ENCODE data around the gene MAP3K12.

The MAP3K12 gene

GRCh38 chr12:53502331-53502730 is 3.1 kb upstream of the MAP3K12 start:
- ChIA-PET POLR2A (no interaction called here), CTCF (interaction anchor here (1.5 to 12.0 kb wide), 4 partner anchors 8 to 179 kb away, joined by 3 to 135 read pairs (median 16); partner anchors contain the start of gene AAAS)
- peak overlapping the region; percentile 81 for H3K4me3 ChIP-seq (ENCODE audit: low read depth, low read length)
- no peak for DNase-seq (ENCODE audit: low read depth, low spot score)
- TF ChIP-seq, protein P1, sequence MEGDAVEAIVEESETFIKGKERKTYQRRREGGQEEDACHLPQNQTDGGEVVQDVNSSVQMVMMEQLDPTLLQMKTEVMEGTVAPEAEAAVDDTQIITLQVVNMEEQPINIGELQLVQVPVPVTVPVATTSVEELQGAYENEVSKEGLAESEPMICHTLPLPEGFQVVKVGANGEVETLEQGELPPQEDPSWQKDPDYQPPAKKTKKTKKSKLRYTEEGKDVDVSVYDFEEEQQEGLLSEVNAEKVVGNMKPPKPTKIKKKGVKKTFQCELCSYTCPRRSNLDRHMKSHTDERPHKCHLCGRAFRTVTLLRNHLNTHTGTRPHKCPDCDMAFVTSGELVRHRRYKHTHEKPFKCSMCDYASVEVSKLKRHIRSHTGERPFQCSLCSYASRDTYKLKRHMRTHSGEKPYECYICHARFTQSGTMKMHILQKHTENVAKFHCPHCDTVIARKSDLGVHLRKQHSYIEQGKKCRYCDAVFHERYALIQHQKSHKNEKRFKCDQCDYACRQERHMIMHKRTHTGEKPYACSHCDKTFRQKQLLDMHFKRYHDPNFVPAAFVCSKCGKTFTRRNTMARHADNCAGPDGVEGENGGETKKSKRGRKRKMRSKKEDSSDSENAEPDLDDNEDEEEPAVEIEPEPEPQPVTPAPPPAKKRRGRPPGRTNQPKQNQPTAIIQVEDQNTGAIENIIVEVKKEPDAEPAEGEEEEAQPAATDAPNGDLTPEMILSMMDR (IDR thresholded peaks at IDR 0.05; ENCODE audit: insufficient read depth, low read length, missing control alignments), result no peak

GRCh38 chr12:53501615-53502181 is 2.4 kb upstream of the MAP3K12 start:
- peak overlapping the region; percentile 81 for H3K4me3 ChIP-seq (ENCODE audit: low read depth, low read length)
- POLR2A ChIA-PET, result interaction anchor here (0.7 to 2.0 kb wide), 11 partner anchors 10 to 320 kb away, joined by 3 to 12 read pairs (median 5); partner anchors contain the start of genes AAAS, PRR13 and SP1
- DNase-seq (ENCODE audit: low read depth, low spot score), result no peak
- CTCF ChIA-PET, result interaction anchor here (1.3 to 12.0 kb wide), 8 partner anchors 8 to 193 kb away, joined by 3 to 135 read pairs (median 6); partner anchors contain the start of gene AAAS
- TF ChIP-seq, protein P1 (IDR thresholded peaks at IDR 0.05; ENCODE audit: insufficient read depth, low read length, missing control alignments), result no peak

DNA sequence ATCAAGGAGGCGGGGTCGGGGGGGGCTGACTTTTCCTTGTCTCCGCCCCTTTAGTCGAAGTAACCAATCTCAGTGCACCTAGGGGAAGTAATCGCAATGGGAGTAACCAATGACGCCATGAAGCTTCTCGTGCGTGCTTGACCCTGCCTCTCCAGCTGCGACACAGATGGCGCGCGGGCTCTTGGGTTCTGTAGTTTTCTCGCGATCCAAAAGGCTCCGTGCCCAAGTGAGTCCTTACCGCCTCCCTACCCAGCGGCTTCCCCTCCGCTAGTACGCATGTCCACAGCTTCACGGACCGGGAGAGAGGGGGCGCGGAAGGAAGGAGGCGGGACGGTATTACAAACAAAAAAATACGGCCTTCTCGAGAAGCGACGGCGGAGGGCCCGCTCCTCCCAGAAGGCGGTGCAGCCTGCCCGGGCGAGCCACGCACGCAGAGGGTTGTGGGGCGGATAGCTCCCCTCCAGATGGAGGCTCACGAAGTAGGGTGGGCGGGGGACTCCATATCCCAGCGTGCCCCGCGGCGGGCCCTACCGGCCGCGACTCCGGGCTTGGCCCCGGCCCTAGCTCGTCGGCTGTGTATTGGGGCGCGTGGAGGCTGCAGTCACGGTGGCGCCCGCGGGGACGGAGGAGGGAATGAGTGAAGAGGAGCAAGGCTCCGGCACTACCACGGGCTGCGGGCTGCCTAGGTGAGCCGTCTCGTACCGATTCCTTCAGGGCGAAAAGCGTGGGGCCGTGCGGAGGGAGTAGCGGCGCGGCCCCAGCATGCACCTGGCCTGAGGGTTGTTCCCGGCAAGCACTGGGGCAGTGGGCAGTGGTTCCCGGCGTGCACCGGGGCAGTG is 1.7 kb upstream of the MAP3K12 start, which contains the start of gene TARBP2:
Gene TARBP2 (plus strand): TSS at position 508 of the 839 bp plus-strand sequence. CDS start 126 bp downstream, at position 634.
- CTCF ChIA-PET, result interaction anchor here (1.3 to 5.3 kb wide), 8 partner anchors 9 to 193 kb away, joined by 3 to 22 read pairs (median 6); partner anchors contain the start of gene AAAS
- DNase-seq (ENCODE audit: low read depth, low spot score), result peak; percentile 98
- peak within 1 kb of the TSS; percentile 83 for H3K4me3 ChIP-seq (ENCODE audit: low read depth, low read length)
- TF ChIP-seq, protein P1 (IDR thresholded peaks at IDR 0.05; ENCODE audit: insufficient read depth, low read length, missing control alignments), result no peak
- POLR2A ChIA-PET, result interaction anchor here (0.6 to 2.0 kb wide), 18 partner anchors 9 to 320 kb away, joined by 3 to 12 read pairs (median 4); partner anchors contain the start of genes AAAS, PRR13 and SP1

DNA sequence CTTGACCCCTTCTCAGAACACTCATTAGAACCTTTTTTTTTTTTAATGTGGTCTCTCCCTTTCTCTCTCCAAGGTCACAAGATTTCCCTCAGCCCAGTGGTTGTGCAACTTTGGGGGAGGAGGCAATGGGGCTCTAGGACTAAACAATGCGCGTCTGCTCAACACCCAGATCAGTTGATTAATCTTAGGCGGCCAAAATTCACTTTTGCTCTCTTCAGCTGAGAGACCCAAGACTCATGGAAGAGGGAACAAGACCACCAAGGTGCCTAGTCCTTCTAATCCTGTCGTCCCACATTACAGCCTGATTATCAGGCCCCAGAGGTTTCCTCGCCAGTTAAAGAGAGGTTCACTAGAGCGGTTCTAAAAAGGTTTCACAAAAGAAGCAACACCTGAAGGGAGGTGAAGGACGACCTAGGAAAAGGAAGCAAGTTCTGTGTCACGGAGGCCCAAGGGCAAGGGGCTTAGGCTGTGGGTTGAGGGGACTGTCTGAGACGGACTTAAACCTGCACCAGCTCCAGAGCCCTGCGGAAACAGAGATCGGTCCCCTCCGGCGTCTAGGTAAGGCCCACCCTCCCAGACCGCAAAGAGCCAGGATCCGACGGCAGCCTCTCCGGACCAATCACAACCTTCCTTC is 1.0 kb upstream of the MAP3K12 start:
- TF ChIP-seq, protein P1 (IDR thresholded peaks at IDR 0.05; ENCODE audit: insufficient read depth, low read length, missing control alignments), result no peak
- CTCF ChIA-PET, result interaction anchor here (0.9 to 5.3 kb wide), 7 partner anchors 10 to 194 kb away, joined by 3 to 22 read pairs (median 8); partner anchors contain the start of gene AAAS
- no peak for DNase-seq (ENCODE audit: low read depth, low spot score)
- peak overlapping the region; percentile 83 for H3K4me3 ChIP-seq (ENCODE audit: low read depth, low read length)
- POLR2A ChIA-PET, result interaction anchor here (0.6 to 2.0 kb wide), 15 partner anchors 8 to 249 kb away, joined by 3 to 12 read pairs (median 4); partner anchors contain the start of genes AAAS, PFDN5 and PRR13

- POLR2A ChIA-PET, result no interaction called here
- CTCF ChIA-PET, result interaction anchor here (0.6 to 5.3 kb wide), 7 partner anchors 12 to 184 kb away, joined by 3 to 22 read pairs (median 3); no protein-coding TSS in a partner anchor
- H3K4me3 ChIP-seq (ENCODE audit: low read depth, low read length), result peak overlapping the region; percentile 83
- TF ChIP-seq, protein P1 (IDR thresholded peaks at IDR 0.05; ENCODE audit: insufficient read depth, low read length, missing control alignments), result no peak
- DNase-seq (ENCODE audit: low read depth, low spot score), result no peak
Measured at GRCh38 chr12:53498235-53498630, 1.0 kb downstream of the MAP3K12 start.

Data from AG04449 (cell line).